Loucy (cell line): Measurements from ENCODE around the gene RAD23A.

Experiments
- H2AFZ ChIP-seq: fragments of 200-600 bp; sonication (generic); 2 replicates; pipeline ENCODE4 v1.6.0; 2016; ENCODE audit warnings: antibody characterized with exemption, mild to moderate bottlenecking, low read length, moderate library complexity
- H3F3A ChIP-seq: fragments of 200-600 bp; 2 replicates; pipeline ENCODE4 v1.6.0; 2016; ENCODE audit warnings: antibody characterized with exemption, low read depth, mild to moderate bottlenecking
- H3K27me3 ChIP-seq: fragments of 200-600 bp; sonication (generic); 2 replicates; pipeline ENCODE4 v1.6.1; 2014; ENCODE audit warnings: low read length, mild to moderate bottlenecking; ENCODE audit not compliant: insufficient read depth, poor library complexity, severe bottlenecking
- H3K36me3 ChIP-seq: fragments of 200-600 bp; sonication (generic); 2 replicates; pipeline ENCODE4 v1.6.1; 2016; ENCODE audit warnings: low read length; ENCODE audit not compliant: insufficient read depth
- H3K4me1 ChIP-seq: fragments of 200-600 bp; sonication (generic); 2 replicates; pipeline ENCODE4 v1.5.1; 2014; ENCODE audit warnings: low read length, mild to moderate bottlenecking; ENCODE audit not compliant: insufficient read depth, poor library complexity, severe bottlenecking
- H3K4me2 ChIP-seq: fragments of 200-600 bp; sonication (generic); 2 replicates; pipeline ENCODE4 v1.6.0; 2014; ENCODE audit warnings: antibody characterized with exemption, low read length, low read depth, mild to moderate bottlenecking; ENCODE audit not compliant: poor library complexity, severe bottlenecking
- H3K4me3 ChIP-seq: fragments of 200-600 bp; sonication (generic); 2 replicates; pipeline ENCODE4 v1.5.1; 2014; ENCODE audit warnings: low read length, mild to moderate bottlenecking, mixed read lengths; ENCODE audit not compliant: poor library complexity, severe bottlenecking
- H3K79me2 ChIP-seq: fragments of 200-600 bp; sonication (generic); 2 replicates; pipeline ENCODE4 v1.6.1; 2014; ENCODE audit warnings: low read length; ENCODE audit not compliant: insufficient read depth
- H3K9ac ChIP-seq: fragments of 200-600 bp; sonication (generic); 2 replicates; pipeline ENCODE4 v1.6.0; 2014; ENCODE audit warnings: mild to moderate bottlenecking, low read depth, low read length, moderate library complexity; ENCODE audit not compliant: poor library complexity, severe bottlenecking
- H3K9me2 ChIP-seq: fragments of 200-600 bp; sonication (generic); replicated peaks from 2 replicates; pipeline ENCODE4 v1.6.1; 2016; ENCODE audit warnings: low read depth, low read length, mixed read lengths
- H3K9me3 ChIP-seq: fragments of 200-600 bp; sonication (generic); 2 replicates; pipeline ENCODE4 v1.6.1; 2014; ENCODE audit warnings: mild to moderate bottlenecking, antibody characterized with exemption, low read length, low read depth; ENCODE audit not compliant: insufficient read depth
- H4K20me1 ChIP-seq: fragments of 200-600 bp; sonication (generic); 2 replicates; pipeline ENCODE4 v1.6.0; 2014; ENCODE audit warnings: antibody characterized with exemption, low read length, mild to moderate bottlenecking; ENCODE audit not compliant: insufficient read depth, poor library complexity, severe bottlenecking
- EZH2phosphoT487 ChIP-seq: fragments of 200-600 bp; IDR thresholded peaks from 2 replicates; pipeline ENCODE4 v1.6.1; 2018; ENCODE audit warnings: antibody characterized with exemption, mild to moderate bottlenecking, moderate library complexity, borderline replicate concordance
- TF ChIP-seq, protein P1 (sequence below): fragments of 200-600 bp; sonication (generic); conservative IDR thresholded peaks from 2 replicates; pipeline ENCODE4 v1.5.1; 2014; ENCODE audit warnings: mild to moderate bottlenecking, antibody characterized with exemption, low read length

RAD23A gene

GRCh38 chr19:12991296-12991695, 45.6 kb downstream of the RAD23A start:
- no peak overlapping the region for H3K9ac ChIP-seq
- peaks cover 6% of the 10 kb centered on the region for H3K4me1 ChIP-seq
- no peaks in the 10 kb centered on the region for H3K9me3 ChIP-seq
- H3K4me3 ChIP-seq = no peak overlapping the region
- no peaks in the 10 kb centered on the region for H3K36me3 ChIP-seq
- H3K9me2 ChIP-seq = no peaks in the 10 kb centered on the region
- TF ChIP-seq, protein P1, sequence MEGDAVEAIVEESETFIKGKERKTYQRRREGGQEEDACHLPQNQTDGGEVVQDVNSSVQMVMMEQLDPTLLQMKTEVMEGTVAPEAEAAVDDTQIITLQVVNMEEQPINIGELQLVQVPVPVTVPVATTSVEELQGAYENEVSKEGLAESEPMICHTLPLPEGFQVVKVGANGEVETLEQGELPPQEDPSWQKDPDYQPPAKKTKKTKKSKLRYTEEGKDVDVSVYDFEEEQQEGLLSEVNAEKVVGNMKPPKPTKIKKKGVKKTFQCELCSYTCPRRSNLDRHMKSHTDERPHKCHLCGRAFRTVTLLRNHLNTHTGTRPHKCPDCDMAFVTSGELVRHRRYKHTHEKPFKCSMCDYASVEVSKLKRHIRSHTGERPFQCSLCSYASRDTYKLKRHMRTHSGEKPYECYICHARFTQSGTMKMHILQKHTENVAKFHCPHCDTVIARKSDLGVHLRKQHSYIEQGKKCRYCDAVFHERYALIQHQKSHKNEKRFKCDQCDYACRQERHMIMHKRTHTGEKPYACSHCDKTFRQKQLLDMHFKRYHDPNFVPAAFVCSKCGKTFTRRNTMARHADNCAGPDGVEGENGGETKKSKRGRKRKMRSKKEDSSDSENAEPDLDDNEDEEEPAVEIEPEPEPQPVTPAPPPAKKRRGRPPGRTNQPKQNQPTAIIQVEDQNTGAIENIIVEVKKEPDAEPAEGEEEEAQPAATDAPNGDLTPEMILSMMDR = no peak
- TF ChIP-seq EZH2phosphoT487 = no peak
- no peak overlapping the region for H2AFZ ChIP-seq
- H3K27me3 ChIP-seq = no peaks in the 10 kb centered on the region
- H3F3A ChIP-seq = no peaks in the 10 kb centered on the region
- H3K79me2 ChIP-seq = no peaks in the 10 kb centered on the region
- no peaks in the 10 kb centered on the region for H4K20me1 ChIP-seq
- H3K4me2 ChIP-seq = no peak overlapping the region

GRCh38 chr19:12992729-12993128, 47.1 kb downstream of the RAD23A start:
- H2AFZ ChIP-seq = no peak overlapping the region
- no peak overlapping the region for H3K4me3 ChIP-seq
- no peak overlapping the region for H3K4me2 ChIP-seq
- TF ChIP-seq, protein P1 = no peak
- no peak for TF ChIP-seq EZH2phosphoT487
- H3K9me2 ChIP-seq = no peaks in the 10 kb centered on the region
- H3K9me3 ChIP-seq = no peaks in the 10 kb centered on the region
- no peaks in the 10 kb centered on the region for H3F3A ChIP-seq
- no peaks in the 10 kb centered on the region for H4K20me1 ChIP-seq
- no peak overlapping the region for H3K9ac ChIP-seq
- peaks cover 6% of the 10 kb centered on the region for H3K4me1 ChIP-seq
- no peaks in the 10 kb centered on the region for H3K36me3 ChIP-seq
- H3K79me2 ChIP-seq = no peaks in the 10 kb centered on the region
- no peaks in the 10 kb centered on the region for H3K27me3 ChIP-seq

- H3K9me2 ChIP-seq = no peaks in the 10 kb centered on the region
- no peaks in the 10 kb centered on the region for H3K36me3 ChIP-seq
- H3F3A ChIP-seq = no peaks in the 10 kb centered on the region
- no peak overlapping the region for H3K4me3 ChIP-seq
- H3K4me1 ChIP-seq = peaks cover 6% of the 10 kb centered on the region
- no peak overlapping the region for H3K9ac ChIP-seq
- H3K27me3 ChIP-seq = no peaks in the 10 kb centered on the region
- TF ChIP-seq, protein P1 = no peak
- no peak for TF ChIP-seq EZH2phosphoT487
- H3K9me3 ChIP-seq = no peaks in the 10 kb centered on the region
- H3K4me2 ChIP-seq = no peak overlapping the region
- H3K79me2 ChIP-seq = no peaks in the 10 kb centered on the region
- peak overlapping the region; percentile 36; the same call in 1 of the 2 replicates for H2AFZ ChIP-seq
- no peaks in the 10 kb centered on the region for H4K20me1 ChIP-seq
Measured at GRCh38 chr19:12993562-12993961, 47.9 kb downstream of the RAD23A start.
